ENCODE data around the gene MS4A10. TPM values are rescaled to one million over a fixed set of nuclear protein-coding genes. Genes with fewer than 3 reads are reported as not detected.

The MS4A10 gene
- polyA plus RNA-seq, 1 donor from 2014 or later: not detected

DNA sequence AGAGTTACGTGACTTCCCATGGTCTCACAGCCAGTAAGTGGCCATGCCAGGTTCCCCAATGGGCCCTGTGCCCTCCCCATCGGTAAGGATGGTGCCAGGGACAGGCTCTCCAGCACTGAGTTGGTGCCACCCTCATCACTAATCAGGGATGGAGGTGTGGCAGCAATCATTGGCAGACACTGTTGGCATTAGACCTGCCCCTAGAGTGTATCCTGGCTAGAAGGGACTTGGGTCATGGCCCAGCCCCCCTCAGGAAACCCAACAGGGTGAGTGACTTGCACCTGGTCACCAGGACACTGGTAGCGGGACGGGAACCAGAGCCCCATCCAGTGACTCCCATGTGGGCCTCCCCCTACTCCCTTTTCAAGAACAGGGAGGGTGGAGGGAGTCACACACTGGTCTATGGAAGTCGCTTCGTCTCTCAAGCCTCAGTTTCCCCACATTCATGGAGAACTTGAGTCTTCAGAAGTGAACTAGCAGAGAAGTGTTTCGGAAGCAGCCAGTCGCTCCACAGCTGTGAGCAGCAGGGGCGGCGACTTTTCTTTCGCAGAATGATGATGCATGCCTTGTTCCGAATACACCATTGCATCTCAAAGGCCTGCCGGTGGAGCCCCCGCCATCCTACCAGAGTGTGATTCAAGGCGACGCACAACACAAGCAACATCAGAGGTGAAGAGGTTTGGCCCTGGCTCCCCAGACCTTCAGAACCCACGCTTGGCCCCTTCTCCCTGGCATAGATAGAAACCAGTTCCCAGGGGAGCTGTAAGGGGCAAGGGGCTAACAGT lies 12.9 kb downstream of the MS4A10 start:
- Histone ChIP-seq H3K4me3 (ENCODE audit: low read length) (no peak overlapping the region), H3K4me2 (ENCODE audit: low read length) (no peak overlapping the region), H3K79me2 (replicated peaks; ENCODE audit: insufficient read depth, low read length) (no peaks in the 10 kb centered on the region), H3K9me2 (ENCODE audit: insufficient read depth, low read length) (no peaks in the 10 kb centered on the region), H4K20me1 (ENCODE audit: insufficient read depth) (no peaks in the 10 kb centered on the region), H3K27me3 (ENCODE audit: insufficient read depth, low read depth, low read length) (no peaks in the 10 kb centered on the region), H3K9ac (ENCODE audit: low read length) (no peak overlapping the region), H3F3A (ENCODE audit: insufficient read depth, low read length, poor library complexity, severe bottlenecking) (no peaks in the 10 kb centered on the region), H3K9me3 (ENCODE audit: low read length) (no peaks in the 10 kb centered on the region), H3K27ac (ENCODE audit: low read length) (no peak overlapping the region), H2AFZ (ENCODE audit: low read depth, low read length) (no peak overlapping the region), H3K36me3 (ENCODE audit: insufficient read depth, low read length) (no peaks in the 10 kb centered on the region)
- TF ChIP-seq EZH2 (IDR thresholded peaks at IDR 0.05; ENCODE audit: borderline replicate concordance, insufficient read depth, low read length, poor library complexity, severe bottlenecking): no peak
- TF ChIP-seq, protein P1, sequence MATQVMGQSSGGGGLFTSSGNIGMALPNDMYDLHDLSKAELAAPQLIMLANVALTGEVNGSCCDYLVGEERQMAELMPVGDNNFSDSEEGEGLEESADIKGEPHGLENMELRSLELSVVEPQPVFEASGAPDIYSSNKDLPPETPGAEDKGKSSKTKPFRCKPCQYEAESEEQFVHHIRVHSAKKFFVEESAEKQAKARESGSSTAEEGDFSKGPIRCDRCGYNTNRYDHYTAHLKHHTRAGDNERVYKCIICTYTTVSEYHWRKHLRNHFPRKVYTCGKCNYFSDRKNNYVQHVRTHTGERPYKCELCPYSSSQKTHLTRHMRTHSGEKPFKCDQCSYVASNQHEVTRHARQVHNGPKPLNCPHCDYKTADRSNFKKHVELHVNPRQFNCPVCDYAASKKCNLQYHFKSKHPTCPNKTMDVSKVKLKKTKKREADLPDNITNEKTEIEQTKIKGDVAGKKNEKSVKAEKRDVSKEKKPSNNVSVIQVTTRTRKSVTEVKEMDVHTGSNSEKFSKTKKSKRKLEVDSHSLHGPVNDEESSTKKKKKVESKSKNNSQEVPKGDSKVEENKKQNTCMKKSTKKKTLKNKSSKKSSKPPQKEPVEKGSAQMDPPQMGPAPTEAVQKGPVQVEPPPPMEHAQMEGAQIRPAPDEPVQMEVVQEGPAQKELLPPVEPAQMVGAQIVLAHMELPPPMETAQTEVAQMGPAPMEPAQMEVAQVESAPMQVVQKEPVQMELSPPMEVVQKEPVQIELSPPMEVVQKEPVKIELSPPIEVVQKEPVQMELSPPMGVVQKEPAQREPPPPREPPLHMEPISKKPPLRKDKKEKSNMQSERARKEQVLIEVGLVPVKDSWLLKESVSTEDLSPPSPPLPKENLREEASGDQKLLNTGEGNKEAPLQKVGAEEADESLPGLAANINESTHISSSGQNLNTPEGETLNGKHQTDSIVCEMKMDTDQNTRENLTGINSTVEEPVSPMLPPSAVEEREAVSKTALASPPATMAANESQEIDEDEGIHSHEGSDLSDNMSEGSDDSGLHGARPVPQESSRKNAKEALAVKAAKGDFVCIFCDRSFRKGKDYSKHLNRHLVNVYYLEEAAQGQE (IDR thresholded peaks at IDR 0.05; ENCODE audit: borderline replicate concordance): no peak
- TF ChIP-seq, protein P2, sequence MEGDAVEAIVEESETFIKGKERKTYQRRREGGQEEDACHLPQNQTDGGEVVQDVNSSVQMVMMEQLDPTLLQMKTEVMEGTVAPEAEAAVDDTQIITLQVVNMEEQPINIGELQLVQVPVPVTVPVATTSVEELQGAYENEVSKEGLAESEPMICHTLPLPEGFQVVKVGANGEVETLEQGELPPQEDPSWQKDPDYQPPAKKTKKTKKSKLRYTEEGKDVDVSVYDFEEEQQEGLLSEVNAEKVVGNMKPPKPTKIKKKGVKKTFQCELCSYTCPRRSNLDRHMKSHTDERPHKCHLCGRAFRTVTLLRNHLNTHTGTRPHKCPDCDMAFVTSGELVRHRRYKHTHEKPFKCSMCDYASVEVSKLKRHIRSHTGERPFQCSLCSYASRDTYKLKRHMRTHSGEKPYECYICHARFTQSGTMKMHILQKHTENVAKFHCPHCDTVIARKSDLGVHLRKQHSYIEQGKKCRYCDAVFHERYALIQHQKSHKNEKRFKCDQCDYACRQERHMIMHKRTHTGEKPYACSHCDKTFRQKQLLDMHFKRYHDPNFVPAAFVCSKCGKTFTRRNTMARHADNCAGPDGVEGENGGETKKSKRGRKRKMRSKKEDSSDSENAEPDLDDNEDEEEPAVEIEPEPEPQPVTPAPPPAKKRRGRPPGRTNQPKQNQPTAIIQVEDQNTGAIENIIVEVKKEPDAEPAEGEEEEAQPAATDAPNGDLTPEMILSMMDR (IDR thresholded peaks at IDR 0.05; ENCODE audit: poor library complexity, severe bottlenecking): no peak
- TF ChIP-seq SMC3 (conservative IDR thresholded peaks at IDR 0.05; ENCODE audit: poor library complexity): no peak
- TF ChIP-seq TAF1 (IDR thresholded peaks at IDR 0.05; ENCODE audit: low read depth): no peak
- no peak for TF ChIP-seq MXI1 (conservative IDR thresholded peaks at IDR 0.05; ENCODE audit: poor library complexity, severe bottlenecking)
- TF ChIP-seq POLR2AphosphoS5 (IDR thresholded peaks at IDR 0.05): no peak
- no peak for TF ChIP-seq EP300 (conservative IDR thresholded peaks at IDR 0.05; ENCODE audit: poor library complexity, severe bottlenecking)
- TF ChIP-seq RAD21 (conservative IDR thresholded peaks at IDR 0.05): no peak

DNA sequence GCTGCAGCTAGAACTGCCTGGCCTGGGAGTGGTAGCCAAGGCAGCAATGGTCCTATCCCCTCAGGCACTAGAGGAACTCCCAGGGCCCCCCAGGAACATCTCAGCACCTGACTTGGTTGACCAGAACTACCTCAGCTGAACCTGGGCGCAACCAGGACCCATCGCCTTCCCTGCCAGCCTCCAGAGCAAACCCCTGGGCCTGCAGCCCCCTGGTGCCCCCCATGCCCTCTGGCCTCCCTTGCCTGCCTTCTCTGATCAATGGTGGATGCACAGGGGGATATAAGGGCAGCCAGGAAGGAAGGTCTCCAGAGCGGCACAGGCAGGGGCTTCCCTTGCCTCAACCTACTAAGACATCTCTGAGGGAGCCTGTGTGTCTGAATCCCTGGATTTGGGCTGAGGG lies 13.5 kb downstream of the MS4A10 start:
- no peaks in the 10 kb centered on the region for H3K9me2 ChIP-seq (ENCODE audit: insufficient read depth, low read length)
- H3K4me3 ChIP-seq (ENCODE audit: low read length): no peak overlapping the region
- H3K4me2 ChIP-seq (ENCODE audit: low read length): no peak overlapping the region
- no peaks in the 10 kb centered on the region for H3K9me3 ChIP-seq (ENCODE audit: low read length)
- H3K27me3 ChIP-seq (ENCODE audit: insufficient read depth, low read depth, low read length): no peaks in the 10 kb centered on the region
- H3K27ac ChIP-seq (ENCODE audit: low read length): no peak overlapping the region
- H3K79me2 ChIP-seq (replicated peaks; ENCODE audit: insufficient read depth, low read length): no peaks in the 10 kb centered on the region
- H2AFZ ChIP-seq (ENCODE audit: low read depth, low read length): no peak overlapping the region
- H4K20me1 ChIP-seq (ENCODE audit: insufficient read depth): no peaks in the 10 kb centered on the region
- no peaks in the 10 kb centered on the region for H3K36me3 ChIP-seq (ENCODE audit: insufficient read depth, low read length)
- no peak overlapping the region for H3K9ac ChIP-seq (ENCODE audit: low read length)
- H3F3A ChIP-seq (ENCODE audit: insufficient read depth, low read length, poor library complexity, severe bottlenecking): no peaks in the 10 kb centered on the region
- TF ChIP-seq EZH2 (IDR thresholded peaks at IDR 0.05; ENCODE audit: borderline replicate concordance, insufficient read depth, low read length, poor library complexity, severe bottlenecking) (no peak), TAF1 (IDR thresholded peaks at IDR 0.05; ENCODE audit: low read depth) (no peak), RAD21 (conservative IDR thresholded peaks at IDR 0.05) (no peak), SMC3 (conservative IDR thresholded peaks at IDR 0.05; ENCODE audit: poor library complexity) (no peak), POLR2AphosphoS5 (IDR thresholded peaks at IDR 0.05) (no peak), EP300 (conservative IDR thresholded peaks at IDR 0.05; ENCODE audit: poor library complexity, severe bottlenecking) (no peak), MXI1 (conservative IDR thresholded peaks at IDR 0.05; ENCODE audit: poor library complexity, severe bottlenecking) (no peak)
- TF ChIP-seq, protein P1 (IDR thresholded peaks at IDR 0.05; ENCODE audit: borderline replicate concordance): no peak
- TF ChIP-seq, protein P2 (IDR thresholded peaks at IDR 0.05; ENCODE audit: poor library complexity, severe bottlenecking): no peak

All from neural cell (in vitro differentiated cells).